Stimulated activated CD8-positive, alpha-beta memory T cell treated with anti-CD3 and anti-CD28 coated beads, Interleukin-12 subunit alpha, Interleukin-12 subunit beta, amount 100 ng/mL, for 24 hours (primary cell): Measurements from ENCODE around the gene SLC32A1.
A peak's percentile ranks its signal among the peaks of the same experiment; 100 is the strongest.

ENCODE experiments used
- DNase-seq: peaks from one replicate; pipeline ENCODE4 v3.0.0-alpha.2; 2020; ENCODE audit errors: extremely low read depth

The SLC32A1 gene

GRCh38 chr20:38752029-38752428 is 27.7 kb downstream of the SLC32A1 start:
- DNase-seq: no peak

GRCh38 chr20:38754924-38755323 is 30.6 kb downstream of the SLC32A1 start:
- no peak for DNase-seq

- no peak for DNase-seq
Observed at GRCh38 chr20:38755324-38755910, 31.1 kb downstream of the SLC32A1 start.

GRCh38 chr20:38757145-38757775 is 33.0 kb downstream of the SLC32A1 start:
- DNase-seq: no peak

GRCh38 chr20:38759106-38759505 is 34.8 kb downstream of the SLC32A1 start:
- no peak for DNase-seq

GRCh38 chr20:38760978-38761377 is 36.7 kb downstream of the SLC32A1 start:
- no peak for DNase-seq

GRCh38 chr20:38762174-38762573 is 37.9 kb downstream of the SLC32A1 start:
- no peak for DNase-seq

GRCh38 chr20:38763616-38764015 is 39.3 kb downstream of the SLC32A1 start:
- no peak for DNase-seq

- peak; percentile 22 for DNase-seq
Observed at GRCh38 chr20:38764567-38765318, 40.5 kb downstream of the SLC32A1 start.

- no peak for DNase-seq
Observed at GRCh38 chr20:38766071-38766470, 41.8 kb downstream of the SLC32A1 start.

GRCh38 chr20:38769376-38770295 is 45.4 kb downstream of the SLC32A1 start:
- no peak for DNase-seq

GRCh38 chr20:38770546-38770945 is 46.3 kb downstream of the SLC32A1 start:
- DNase-seq: no peak

- DNase-seq: no peak
Observed at GRCh38 chr20:38770970-38771369, 46.7 kb downstream of the SLC32A1 start.

- DNase-seq: no peak
Observed at GRCh38 chr20:38771621-38772020, 47.3 kb downstream of the SLC32A1 start.

GRCh38 chr20:38774167-38774566 is 49.9 kb downstream of the SLC32A1 start:
- no peak for DNase-seq

GRCh38 chr20:38776363-38776762 is 52.1 kb downstream of the SLC32A1 start:
- DNase-seq: no peak
